IPS DF 6.9 (cell line): Measurements from ENCODE around the gene URM1.

Experiments
- DNase-seq: peaks from one replicate; pipeline ENCODE4 v3.0.0-alpha.2; 2013; ENCODE audit warnings: low read depth, low spot score
- H3K27ac ChIP-seq: one replicate; pipeline ENCODE4 v1.5.1; 2013; ENCODE audit warnings: low read length, control low read depth
- H3K27me3 ChIP-seq: 2 replicates; pipeline ENCODE4 v1.6.1; 2013; ENCODE audit warnings: mild to moderate bottlenecking, low read length; ENCODE audit not compliant: control insufficient read depth, insufficient read depth
- H3K36me3 ChIP-seq: 2 replicates; pipeline ENCODE4 v1.6.1; 2013; ENCODE audit warnings: low read length; ENCODE audit not compliant: control insufficient read depth, insufficient read depth
- H3K4me1 ChIP-seq: 2 replicates; pipeline ENCODE4 v1.6.1; 2013; ENCODE audit warnings: low read length; ENCODE audit not compliant: control insufficient read depth, insufficient read depth
- H3K4me3 ChIP-seq: 2 replicates; pipeline ENCODE4 v1.5.1; 2013; ENCODE audit warnings: mild to moderate bottlenecking, low read length
- H3K9me3 ChIP-seq: 2 replicates; pipeline ENCODE4 v1.6.1; 2013; ENCODE audit warnings: low read length, inconsistent platforms; ENCODE audit not compliant: control insufficient read depth, insufficient read depth
- WGBS: extraction: QIAGEN DNeasy Blood & Tissue Kit; methylation state at CpG from one replicate; pipeline ENCODE4 v1.1.7; 2013; ENCODE audit warnings: mixed read lengths, missing lambda C conversion rate; ENCODE audit not compliant: insufficient read length, insufficient coverage; 5-methylcytosine and 5-hydroxymethylcytosine counted together

The URM1 gene

GRCh38 chr9:128370367-128370751 is 815 bp upstream of the URM1 start:
- Histone ChIP-seq H3K4me3 (peak overlapping the region; percentile 56; the same call in 1 of the 2 replicates), H3K9me3 (no peaks in the 10 kb centered on the region), H3K27ac (no peak overlapping the region), H3K36me3 (no peaks in the 10 kb centered on the region), H3K27me3 (peaks cover 12% of the 10 kb centered on the region; the same call in 1 of the 2 replicates), H3K4me1 (peaks cover 4% of the 10 kb centered on the region; the same call in 1 of the 2 replicates)
- no peak for DNase-seq

GRCh38 chr9:128371630-128372117 is 500 bp downstream of the URM1 start:
- WGBS: no CpG with 5 or more reads among the region's 10 CpGs
- no peaks in the 10 kb centered on the region for H3K36me3 ChIP-seq
- no peak overlapping the region for H3K27ac ChIP-seq

GRCh38 chr9:128372188-128372641 is 1.0 kb downstream of the URM1 start:
- no peaks in the 10 kb centered on the region for H3K9me3 ChIP-seq
- peaks cover 4% of the 10 kb centered on the region; the same call in 1 of the 2 replicates for H3K4me1 ChIP-seq
- DNase-seq: no peak
- WGBS: 100% methylated on average over 1 of the region's 4 CpGs
- no peaks in the 10 kb centered on the region; the same call in 1 of the 2 replicates for H3K27me3 ChIP-seq
- no peaks in the 10 kb centered on the region for H3K36me3 ChIP-seq
- no peak overlapping the region for H3K27ac ChIP-seq
- H3K4me3 ChIP-seq: peak overlapping the region; percentile 56; the same call in 1 of the 2 replicates

More at GRCh38 chr9:128371630-128372117, 500 bp downstream of the URM1 start:
- DNase-seq: no peak
- no peaks in the 10 kb centered on the region for H3K9me3 ChIP-seq
- peak overlapping the region; percentile 56 for H3K4me3 ChIP-seq
- peaks cover 4% of the 10 kb centered on the region; the same call in 1 of the 2 replicates for H3K4me1 ChIP-seq
- peaks cover 5% of the 10 kb centered on the region; the same call in 1 of the 2 replicates for H3K27me3 ChIP-seq

- H3K36me3 ChIP-seq: no peaks in the 10 kb centered on the region
- H3K27me3 ChIP-seq: no peaks in the 10 kb centered on the region
- WGBS: no CpG with 5 or more reads among the region's 1 CpG
- H3K4me1 ChIP-seq: peaks cover 4% of the 10 kb centered on the region; the same call in 1 of the 2 replicates
- no peak overlapping the region for H3K27ac ChIP-seq
- no peak for DNase-seq
- H3K4me3 ChIP-seq: no peak overlapping the region
- H3K9me3 ChIP-seq: no peaks in the 10 kb centered on the region
Measured at GRCh38 chr9:128372784-128373183, 1.6 kb downstream of the URM1 start.

GRCh38 chr9:128374221-128374675 is 3.1 kb downstream of the URM1 start:
- no CpG with 5 or more reads among the region's 9 CpGs for WGBS
- H3K36me3 ChIP-seq: no peaks in the 10 kb centered on the region
- no peak overlapping the region for H3K4me3 ChIP-seq
- no peaks in the 10 kb centered on the region for H3K9me3 ChIP-seq
- DNase-seq: no peak
- H3K4me1 ChIP-seq: peaks cover 4% of the 10 kb centered on the region; the same call in 1 of the 2 replicates
- no peak overlapping the region for H3K27ac ChIP-seq
- no peaks in the 10 kb centered on the region for H3K27me3 ChIP-seq

- Histone ChIP-seq H3K4me1 (peaks cover 4% of the 10 kb centered on the region; the same call in 1 of the 2 replicates), H3K27ac (no peak overlapping the region), H3K27me3 (no peaks in the 10 kb centered on the region), H3K36me3 (no peaks in the 10 kb centered on the region), H3K9me3 (no peaks in the 10 kb centered on the region), H3K4me3 (no peak overlapping the region)
- no CpG with 5 or more reads among the region's 5 CpGs for WGBS
- no peak for DNase-seq
Measured at GRCh38 chr9:128375865-128376264, 4.7 kb downstream of the URM1 start.

GRCh38 chr9:128382261-128382660 is 11.1 kb downstream of the URM1 start:
- no peak overlapping the region for H3K27ac ChIP-seq
- peaks cover 25% of the 10 kb centered on the region for H3K4me1 ChIP-seq
- H3K4me3 ChIP-seq: no peak overlapping the region
- no CpG with 5 or more reads among the region's 6 CpGs for WGBS
- H3K9me3 ChIP-seq: no peaks in the 10 kb centered on the region
- H3K36me3 ChIP-seq: no peaks in the 10 kb centered on the region
- DNase-seq: no peak
- H3K27me3 ChIP-seq: peaks cover 4% of the 10 kb centered on the region; the same call in 1 of the 2 replicates

GRCh38 chr9:128383007-128383753 is 12.0 kb downstream of the URM1 start:
- Histone ChIP-seq H3K9me3 (no peaks in the 10 kb centered on the region), H3K4me1 (peaks cover 25% of the 10 kb centered on the region), H3K4me3 (no peak overlapping the region), H3K27ac (no peak overlapping the region), H3K27me3 (peaks cover 6% of the 10 kb centered on the region; the same call in 1 of the 2 replicates), H3K36me3 (no peaks in the 10 kb centered on the region)
- no peak for DNase-seq
- WGBS: no CpG with 5 or more reads among the region's 9 CpGs

GRCh38 chr9:128383791-128384190 is 12.6 kb downstream of the URM1 start:
- no peaks in the 10 kb centered on the region for H3K9me3 ChIP-seq
- WGBS: no CpG with 5 or more reads among the region's 8 CpGs
- H3K4me3 ChIP-seq: no peak overlapping the region
- H3K36me3 ChIP-seq: no peaks in the 10 kb centered on the region
- no peak for DNase-seq
- no peak overlapping the region for H3K27ac ChIP-seq
- peaks cover 25% of the 10 kb centered on the region for H3K4me1 ChIP-seq
- peaks cover 6% of the 10 kb centered on the region; the same call in 1 of the 2 replicates for H3K27me3 ChIP-seq

GRCh38 chr9:128384801-128385495 is 13.8 kb downstream of the URM1 start:
- Histone ChIP-seq H3K4me1 (peaks cover 28% of the 10 kb centered on the region), H3K9me3 (no peaks in the 10 kb centered on the region), H3K27me3 (peaks cover 10% of the 10 kb centered on the region; the same call in 1 of the 2 replicates), H3K36me3 (no peaks in the 10 kb centered on the region), H3K4me3 (no peak overlapping the region), H3K27ac (no peak overlapping the region)
- DNase-seq: no peak
- no CpG with 5 or more reads among the region's 7 CpGs for WGBS
